ENCODE results near the gene DUOXA1.

GRCh38 chr15:45107941-45108630 lies 21.6 kb downstream of the DUOXA1 start:
- TF ChIP-seq CTCF (IDR thresholded peaks at IDR 0.05; ENCODE audit: insufficient read depth, low read length) (no peak), POLR2AphosphoS5 (IDR thresholded peaks at IDR 0.05; ENCODE audit: low read depth) (no peak)
